GM12872 (cell line): Measurements from ENCODE around the gene UEVLD.

Source experiments
- TF ChIP-seq, protein P1 (sequence below): IDR thresholded peaks from 3 replicates; pipeline ENCODE4 v1.5.1; 2011; ENCODE audit warnings: low read depth, mild to moderate bottlenecking, low read length, moderate library complexity; ENCODE audit not compliant: insufficient read depth

The UEVLD gene

DNA sequence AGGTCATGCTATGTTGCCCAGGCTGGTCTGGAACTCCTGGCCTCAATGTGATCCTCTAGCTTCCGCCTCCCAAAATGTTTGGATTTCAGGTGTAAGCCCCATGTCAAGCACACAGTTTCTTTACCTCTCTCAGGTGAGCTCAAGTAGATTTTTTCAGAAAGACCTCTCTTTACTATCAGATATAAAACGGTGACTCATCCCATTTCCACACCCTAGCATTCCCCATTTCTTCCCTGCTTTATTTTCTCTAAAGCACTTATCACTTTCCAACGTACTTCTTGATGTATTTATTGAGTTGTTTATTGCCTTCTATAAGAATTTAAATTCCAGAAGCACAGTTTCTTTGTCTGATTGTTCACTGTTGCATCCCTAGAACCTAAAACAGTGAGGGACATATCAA is 65.5 kb downstream of the UEVLD start:
- TF ChIP-seq, protein P1, sequence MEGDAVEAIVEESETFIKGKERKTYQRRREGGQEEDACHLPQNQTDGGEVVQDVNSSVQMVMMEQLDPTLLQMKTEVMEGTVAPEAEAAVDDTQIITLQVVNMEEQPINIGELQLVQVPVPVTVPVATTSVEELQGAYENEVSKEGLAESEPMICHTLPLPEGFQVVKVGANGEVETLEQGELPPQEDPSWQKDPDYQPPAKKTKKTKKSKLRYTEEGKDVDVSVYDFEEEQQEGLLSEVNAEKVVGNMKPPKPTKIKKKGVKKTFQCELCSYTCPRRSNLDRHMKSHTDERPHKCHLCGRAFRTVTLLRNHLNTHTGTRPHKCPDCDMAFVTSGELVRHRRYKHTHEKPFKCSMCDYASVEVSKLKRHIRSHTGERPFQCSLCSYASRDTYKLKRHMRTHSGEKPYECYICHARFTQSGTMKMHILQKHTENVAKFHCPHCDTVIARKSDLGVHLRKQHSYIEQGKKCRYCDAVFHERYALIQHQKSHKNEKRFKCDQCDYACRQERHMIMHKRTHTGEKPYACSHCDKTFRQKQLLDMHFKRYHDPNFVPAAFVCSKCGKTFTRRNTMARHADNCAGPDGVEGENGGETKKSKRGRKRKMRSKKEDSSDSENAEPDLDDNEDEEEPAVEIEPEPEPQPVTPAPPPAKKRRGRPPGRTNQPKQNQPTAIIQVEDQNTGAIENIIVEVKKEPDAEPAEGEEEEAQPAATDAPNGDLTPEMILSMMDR = no peak

DNA sequence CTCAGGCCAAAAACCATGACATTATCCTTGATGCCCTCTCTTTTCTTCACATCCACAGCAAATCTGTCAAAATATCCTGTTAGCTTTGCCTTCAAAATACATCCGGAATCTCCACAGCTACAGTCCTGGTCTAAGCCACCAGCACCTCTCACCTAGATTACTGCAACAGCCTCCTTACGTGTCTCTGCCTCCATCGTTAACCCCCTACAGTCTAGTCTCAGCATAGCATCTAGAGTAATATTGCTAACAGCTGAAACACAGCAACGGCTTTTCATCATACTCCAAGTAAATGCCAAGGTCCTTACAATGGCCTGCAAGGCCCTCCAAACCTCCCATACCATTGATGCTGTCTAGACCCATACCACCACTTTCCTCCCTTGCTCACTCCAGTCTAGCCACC is 66.1 kb downstream of the UEVLD start:
- TF ChIP-seq, protein P1 = peak; percentile 48; the same call in 2 of the 3 replicates

DNA sequence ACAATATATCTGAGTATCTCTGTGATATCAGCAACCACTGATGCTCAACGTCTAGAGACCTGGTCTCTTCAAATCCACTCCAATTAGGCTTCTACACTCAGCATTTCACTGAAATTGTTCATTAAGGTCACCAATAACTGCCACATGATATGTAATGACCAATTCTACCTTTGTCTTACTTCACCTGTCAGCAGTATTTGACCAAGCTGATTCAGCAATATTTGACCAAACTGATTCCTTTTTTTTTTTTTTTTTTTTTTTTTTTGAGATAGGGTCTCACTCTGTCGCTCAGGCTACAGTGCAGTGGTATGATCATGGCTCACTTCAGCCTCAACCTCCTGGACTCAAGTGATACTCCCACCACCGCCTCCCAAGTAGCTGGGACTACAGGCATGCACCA is 67.4 kb downstream of the UEVLD start:
- TF ChIP-seq, protein P1 = no peak

DNA sequence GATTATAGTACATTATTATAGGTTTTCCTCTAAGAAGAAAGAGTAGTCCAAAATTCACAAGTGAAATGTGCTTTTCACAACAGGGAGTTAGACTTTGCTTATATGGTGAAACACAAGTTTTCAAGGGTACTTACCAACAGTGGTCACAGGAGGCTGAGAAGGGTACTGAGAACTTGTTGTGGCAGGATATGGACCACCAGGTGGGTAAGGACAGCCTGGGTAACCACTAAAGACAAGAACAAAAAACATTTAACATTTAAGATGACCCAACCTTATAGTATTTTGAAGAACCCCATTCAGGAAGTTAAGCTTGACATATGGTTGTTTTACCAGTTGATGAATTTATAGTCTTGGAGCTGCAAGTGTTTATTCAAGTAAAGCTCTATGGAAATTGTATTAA is 86.2 kb downstream of the UEVLD start:
- TF ChIP-seq, protein P1 = no peak

DNA sequence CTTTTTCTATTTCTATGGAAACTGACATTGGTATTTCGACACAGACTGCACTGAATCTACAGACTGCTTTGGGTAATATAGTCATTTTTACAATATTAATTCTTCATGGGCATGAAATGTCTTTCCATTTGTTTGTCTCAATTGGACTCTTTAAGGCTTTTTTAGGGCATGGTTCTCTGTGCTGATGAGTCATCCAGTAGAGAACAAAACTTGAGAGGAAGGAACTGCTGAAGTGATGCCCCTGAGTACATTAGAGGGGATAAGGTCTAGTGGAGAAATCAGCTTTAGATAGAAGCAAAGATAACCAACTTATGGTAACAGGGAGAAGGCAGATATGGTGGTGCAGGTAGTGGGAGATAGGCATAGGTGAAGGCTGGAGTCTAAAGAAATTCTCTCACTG is 86.9 kb downstream of the UEVLD start:
- TF ChIP-seq, protein P1 = no peak

DNA sequence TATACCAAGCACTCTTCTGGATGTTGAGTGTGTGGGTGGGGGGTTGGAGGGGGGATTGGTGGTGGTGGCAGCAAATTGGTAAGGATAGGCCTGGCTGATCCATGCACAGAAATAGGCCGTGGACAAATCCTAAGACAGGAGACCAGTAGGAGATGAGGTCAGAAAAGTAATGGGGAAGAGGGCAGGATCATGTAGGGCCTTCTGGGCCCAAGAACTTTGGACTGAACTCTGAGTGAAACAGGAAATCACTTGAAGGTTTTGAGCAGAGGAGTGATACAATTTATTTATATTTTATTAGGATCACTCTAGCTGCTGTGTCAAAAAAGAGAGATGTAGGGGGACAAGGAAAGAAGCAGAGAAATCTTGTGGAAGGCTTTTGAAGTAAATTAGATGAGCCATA is 90.5 kb downstream of the UEVLD start:
- TF ChIP-seq, protein P1 = no peak

DNA sequence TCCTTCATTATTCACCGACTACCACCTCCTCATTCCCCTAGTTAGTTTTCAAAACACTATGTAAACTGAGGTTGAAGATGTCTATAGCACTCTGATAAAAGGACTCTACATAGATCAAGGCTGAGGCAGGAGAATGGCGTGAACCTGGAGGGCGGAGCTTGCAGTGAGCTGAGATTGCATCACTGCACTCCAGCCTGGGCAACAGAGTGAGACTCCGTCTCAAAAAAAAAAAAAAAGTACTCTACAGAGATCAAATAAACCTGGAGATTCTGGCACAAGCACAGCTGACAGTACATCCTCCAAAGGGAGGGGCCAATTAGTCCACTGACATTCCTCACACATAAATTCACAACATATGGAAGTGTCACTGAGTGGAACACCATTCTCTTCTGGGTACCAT is 92.8 kb downstream of the UEVLD start:
- TF ChIP-seq, protein P1 = no peak

DNA sequence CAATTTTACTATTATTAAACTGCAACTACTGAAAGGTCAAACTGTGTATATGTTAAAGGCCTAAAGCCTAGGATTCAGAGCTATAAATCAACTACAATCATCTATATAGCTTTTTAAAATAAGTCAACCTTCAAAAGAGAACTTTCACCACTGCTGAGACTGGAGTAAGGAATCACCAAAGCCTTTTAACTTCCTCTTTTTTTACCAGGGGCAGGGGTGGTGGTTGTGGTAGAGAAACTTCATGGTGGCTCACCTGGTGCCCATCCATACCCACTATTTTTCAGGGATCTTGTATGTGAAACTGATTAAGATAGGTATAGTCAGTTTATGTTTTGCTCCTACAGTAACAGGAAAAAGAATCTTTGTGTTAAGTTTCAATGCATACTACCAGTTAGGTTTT is 93.3 kb downstream of the UEVLD start:
- TF ChIP-seq, protein P1 = no peak
